HepG2 (cell line): ENCODE measurements around the gene HID1. TPM values are rescaled to one million over a fixed set of nuclear protein-coding genes. Genes with fewer than 3 reads are reported as not detected.

Source experiments
- ATF3 ChIP-seq: sonication (generic); formaldehyde crosslinking; IDR thresholded peaks from 2 replicates; pipeline ENCODE4 v1.4.0; 2020; ENCODE audit warnings: missing genetic modification reagents
- BCL6 ChIP-seq: IDR thresholded peaks from 2 replicates; pipeline ENCODE4 v1.6.1; 2016; ENCODE audit warnings: missing genetic modification reagents, missing compliant biosample characterization
- CTCF ChIP-seq: sonication (generic); formaldehyde crosslinking; IDR thresholded peaks from 2 replicates; pipeline ENCODE4 v1.5.0; 2020; ENCODE audit warnings: mild to moderate bottlenecking, missing genetic modification reagents, moderate library complexity
- GATAD1 ChIP-seq: IDR thresholded peaks from 2 replicates; pipeline ENCODE4 v1.6.1; 2016; ENCODE audit warnings: missing genetic modification reagents, missing compliant biosample characterization
- IRX3 ChIP-seq: sonication (generic); formaldehyde crosslinking; IDR thresholded peaks from 2 replicates; pipeline ENCODE4 v1.8.1; 2023; ENCODE audit warnings: mild to moderate bottlenecking, low read depth, missing genetic modification reagents, borderline replicate concordance
- KLF12 ChIP-seq: sonication (generic); formaldehyde crosslinking; IDR thresholded peaks from 2 replicates; pipeline ENCODE4 v1.4.0; 2020; ENCODE audit warnings: missing genetic modification reagents, borderline replicate concordance
- NFAT5 ChIP-seq: sonication (generic); formaldehyde crosslinking; IDR thresholded peaks from 2 replicates; pipeline ENCODE4 v1.4.0; 2020; ENCODE audit warnings: missing genetic modification reagents
- RAD51 ChIP-seq: fragments of 450-650 bp; IDR thresholded peaks from 2 replicates; pipeline ENCODE4 v1.6.1; 2016; ENCODE audit warnings: borderline replicate concordance
- RFXANK ChIP-seq: IDR thresholded peaks from 2 replicates; pipeline ENCODE4 v1.6.1; 2016
- RXRB ChIP-seq: IDR thresholded peaks from 2 replicates; pipeline ENCODE4 v1.6.1; 2016; ENCODE audit warnings: borderline replicate concordance, missing genetic modification reagents, missing compliant biosample characterization
- SOX6 ChIP-seq, 2 experiments: fragments of 450-650 bp in 1 of 2; sonication (generic) in 1 of 2; formaldehyde crosslinking in 1 of 2; IDR thresholded peaks; 2 replicates each; pipeline versions ENCODE4 v1.4.0 to v1.6.1; 2017 to 2020; ENCODE audit warnings: antibody characterized with exemption in 1 of 2, mild to moderate bottlenecking in 1 of 2, missing genetic modification reagents in 1 of 2
- SPEN ChIP-seq: sonication (generic); formaldehyde crosslinking; IDR thresholded peaks from 2 replicates; pipeline ENCODE4 v1.5.1; 2020; ENCODE audit warnings: low read depth, mild to moderate bottlenecking, missing genetic modification reagents
- TFDP1 ChIP-seq: IDR thresholded peaks from 2 replicates; pipeline ENCODE4 v1.6.1; 2016; ENCODE audit warnings: missing compliant biosample characterization, missing genetic modification reagents, borderline replicate concordance
- ZFP41 ChIP-seq: sonication (generic); formaldehyde crosslinking; IDR thresholded peaks from 2 replicates; pipeline ENCODE4 v1.4.0; 2020; ENCODE audit warnings: mild to moderate bottlenecking, missing genetic modification reagents, borderline replicate concordance
- ZNF605 ChIP-seq: sonication (generic); formaldehyde crosslinking; IDR thresholded peaks from 2 replicates; pipeline ENCODE4 v1.8.0; 2022; ENCODE audit warnings: mild to moderate bottlenecking, missing genetic modification reagents
- ZNF619 ChIP-seq: sonication (generic); formaldehyde crosslinking; IDR thresholded peaks from 2 replicates; pipeline ENCODE4 v1.4.0; 2020; ENCODE audit warnings: mild to moderate bottlenecking, missing genetic modification reagents
- ZNF691 ChIP-seq: sonication (generic); formaldehyde crosslinking; IDR thresholded peaks from 2 replicates; pipeline ENCODE4 v1.4.0; 2020; ENCODE audit warnings: missing genetic modification reagents, low read depth, mild to moderate bottlenecking, borderline replicate concordance
- polyA plus RNA-seq, 8 experiments: library from polyadenylated mRNA; depleted of rRNA in 3 of 8; stranded (reverse) in 7 of 8; unstranded in 1 of 8; fragments of >200 nt; fragmentation: Illumina TruSeq in 4 of 8; extraction: Trizol in 4 of 8; gene quantifications; 2 replicates each; pipeline versions ENCODE4 v1.2.1 to v1.2.3, GENCODE V29; 2011 to 2016; ENCODE audit warnings: low read depth in 4 of 8, missing spikeins in 1 of 8, mixed read lengths in 1 of 8; ENCODE audit not compliant: insufficient read depth in 1 of 8
- total RNA-seq, 5 experiments: library from RNA; depleted of rRNA; stranded (reverse); fragments of >200 nt; fragmentation: Illumina TruSeq; extraction: Trizol; gene quantifications; 2 replicates each; pipeline ENCODE4 v1.2.3, GENCODE V29; 2016; ENCODE audit warnings: low read depth in 1 of 5

Gene HID1
- total and polyA plus RNA-seq, 2 of the 13 experiments (the other 11 are each of a cell fraction or from before 2014, with no cell fraction given), result 2.1 to 10.6 TPM

GRCh38 chr17:74960570-74961342 is 11.8 kb downstream of the HID1 start (continued):
- TF ChIP-seq NFAT5 (0 out of 2 replicates have a peak, but pooled peaks have one; percentile 59), CTCF (peak; percentile 94), ZFP41 (no peak; the same call in 1 of the 2 replicates), ATF3 (no peak), ZNF619 (CRISPR knock-in tag) (0 out of 2 replicates have a peak, but pooled peaks have one; percentile 36), TFDP1 (CRISPR knock-in tag) (peak; percentile 84; the same call in 1 of the 2 replicates), RFXANK (no peak), SPEN (CRISPR knock-in tag) (peak; percentile 63; the same call in 1 of the 2 replicates), RXRB (peak; percentile 52), IRX3 (peak; percentile 42; the same call in 1 of the 2 replicates), GATAD1 (CRISPR knock-in tag) (peak; percentile 64), RAD51 (peak; percentile 54), ZNF605 (CRISPR knock-in tag) (peak; percentile 69), SOX6 (IDR thresholded peaks at IDR 0.05) (no peak), SOX6 (CRISPR knock-in tag; IDR thresholded peaks at IDR 0.05) (peak; percentile 63), KLF12 (0 out of 2 replicates have a peak, but pooled peaks have one; percentile 61), ZNF691 (CRISPR knock-in tag) (no peak), BCL6 (CRISPR knock-in tag) (peak; percentile 74)
